GM19324 (cell line): ENCODE measurements around the gene GJA10.

Experiments used
- ATAC-seq: cut with Tn5 transposase; IDR thresholded peaks from one replicate; pipeline ENCODE4 v1.9.1; 2021; ENCODE audit warnings: mild to moderate bottlenecking, moderate library complexity; ENCODE audit not compliant: unreplicated experiment, low FRiP score

GJA10 gene

DNA sequence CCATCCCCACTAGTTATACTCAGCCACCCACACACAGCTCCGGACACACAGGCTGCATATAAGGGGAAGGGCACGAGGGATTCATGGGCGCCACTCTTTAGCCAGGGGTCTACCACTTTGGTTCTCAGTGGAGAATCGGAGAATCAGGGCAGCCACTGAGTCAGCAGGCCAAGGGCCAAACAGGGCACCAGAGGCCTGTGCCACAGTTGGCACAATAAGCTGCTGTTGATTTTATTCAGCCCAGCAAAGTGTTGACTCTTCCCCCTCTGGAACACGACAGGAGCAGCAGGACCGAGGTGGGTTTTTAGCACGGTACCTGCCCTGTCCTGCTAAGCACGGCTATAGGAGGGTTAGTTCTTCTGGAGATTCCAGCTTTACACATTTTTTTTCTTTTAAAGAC, 48.3 kb downstream of the GJA10 start:
- no peak for ATAC-seq

DNA sequence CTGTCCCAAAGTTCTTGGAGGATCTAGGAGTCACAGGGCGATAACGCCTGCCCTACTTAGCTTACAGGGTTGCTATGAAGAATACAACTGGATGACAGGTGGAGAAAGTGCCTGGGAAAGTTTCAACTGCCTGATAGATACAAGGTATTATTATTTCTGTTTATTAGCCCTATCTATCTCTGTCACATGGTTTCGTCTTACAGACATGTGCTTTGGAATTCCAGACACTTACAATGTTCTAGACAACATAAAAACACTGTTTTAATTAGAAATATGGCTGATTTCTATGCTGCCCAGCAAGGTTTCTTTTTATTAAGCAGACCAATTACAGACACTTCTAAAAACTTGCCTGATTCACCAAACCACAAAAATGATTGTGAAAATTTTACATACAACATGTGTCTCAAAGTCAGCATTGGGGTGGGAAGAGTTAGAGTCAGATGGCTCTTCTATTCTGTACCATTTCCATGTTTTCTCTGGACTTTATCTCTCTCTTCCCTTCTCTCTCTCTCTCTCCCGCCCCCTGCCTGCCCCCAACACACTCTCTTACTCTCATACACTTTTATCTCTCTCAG, 50.0 kb downstream of the GJA10 start:
- no peak for ATAC-seq

DNA sequence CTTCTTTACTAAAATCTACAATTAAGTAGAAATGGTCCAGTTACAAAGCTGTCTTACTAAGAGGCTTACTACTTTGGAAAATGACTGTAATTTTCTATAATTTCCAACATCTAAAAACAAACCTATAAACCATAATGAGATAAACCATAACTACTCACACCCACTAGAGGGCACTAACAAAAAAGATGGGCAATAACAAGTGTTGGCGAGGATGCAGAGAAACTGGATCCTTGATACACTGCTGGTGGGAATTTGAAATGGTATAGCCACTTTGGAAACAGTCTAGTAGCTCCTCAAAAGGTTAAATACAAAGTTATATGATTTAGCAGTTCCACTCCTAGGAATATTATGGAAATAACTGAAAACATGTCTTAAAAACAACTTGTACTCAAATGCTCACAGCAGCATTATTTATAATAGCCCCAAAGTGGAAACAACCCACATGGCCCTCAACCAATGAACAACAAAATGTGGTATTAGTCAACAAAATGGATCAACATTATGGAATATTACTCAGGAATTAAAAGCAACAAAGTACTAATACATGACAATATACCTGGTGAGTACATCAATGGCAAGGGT, 50.6 kb downstream of the GJA10 start:
- ATAC-seq = no peak
